GM18505 (cell line): ENCODE measurements around the gene FBXO28.
A peak's percentile ranks its signal among the peaks of the same experiment; 100 is the strongest.

ENCODE experiments used
- ATAC-seq: cut with Tn5 transposase; IDR thresholded peaks from one replicate; pipeline ENCODE4 v1.9.1; 2021; ENCODE audit not compliant: unreplicated experiment
- POLR2A ChIP-seq: IDR thresholded peaks from 4 replicates; pipeline ENCODE4 v1.6.1; 2011; ENCODE audit warnings: borderline replicate concordance; ENCODE audit not compliant: insufficient read depth, insufficient read length; ENCODE audit errors: extremely low read depth

Gene FBXO28

DNA sequence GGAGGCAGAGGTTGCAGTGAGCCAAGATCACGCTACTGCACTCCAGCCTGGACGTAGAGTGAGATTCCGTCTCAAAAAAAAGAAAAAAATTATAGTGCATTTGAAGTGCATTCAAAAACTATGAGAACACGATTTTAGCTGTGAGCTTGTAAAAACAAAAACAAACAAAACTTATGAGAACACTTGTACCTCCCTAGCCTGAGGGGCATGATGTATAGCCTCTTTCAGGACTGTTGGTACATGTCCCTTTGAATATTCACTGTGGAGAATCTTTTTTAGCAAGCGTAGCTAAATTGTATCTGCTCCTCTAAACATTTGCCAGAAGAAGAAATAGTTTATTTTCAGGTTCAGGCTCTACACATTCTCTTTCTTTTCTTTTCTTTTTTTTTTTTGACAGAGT is 59.6 kb downstream of the FBXO28 start:
- TF ChIP-seq POLR2A: no peak
- no peak for ATAC-seq

GRCh38 chr1:224175617-224176016 is 61.7 kb downstream of the FBXO28 start:
- ATAC-seq: no peak
- no peak for TF ChIP-seq POLR2A

GRCh38 chr1:224177356-224177999 is 63.6 kb downstream of the FBXO28 start:
- no peak for ATAC-seq
- no peak for TF ChIP-seq POLR2A

- no peak for ATAC-seq
- TF ChIP-seq POLR2A: no peak
Measured at GRCh38 chr1:224178894-224179293, 65.0 kb downstream of the FBXO28 start.

DNA sequence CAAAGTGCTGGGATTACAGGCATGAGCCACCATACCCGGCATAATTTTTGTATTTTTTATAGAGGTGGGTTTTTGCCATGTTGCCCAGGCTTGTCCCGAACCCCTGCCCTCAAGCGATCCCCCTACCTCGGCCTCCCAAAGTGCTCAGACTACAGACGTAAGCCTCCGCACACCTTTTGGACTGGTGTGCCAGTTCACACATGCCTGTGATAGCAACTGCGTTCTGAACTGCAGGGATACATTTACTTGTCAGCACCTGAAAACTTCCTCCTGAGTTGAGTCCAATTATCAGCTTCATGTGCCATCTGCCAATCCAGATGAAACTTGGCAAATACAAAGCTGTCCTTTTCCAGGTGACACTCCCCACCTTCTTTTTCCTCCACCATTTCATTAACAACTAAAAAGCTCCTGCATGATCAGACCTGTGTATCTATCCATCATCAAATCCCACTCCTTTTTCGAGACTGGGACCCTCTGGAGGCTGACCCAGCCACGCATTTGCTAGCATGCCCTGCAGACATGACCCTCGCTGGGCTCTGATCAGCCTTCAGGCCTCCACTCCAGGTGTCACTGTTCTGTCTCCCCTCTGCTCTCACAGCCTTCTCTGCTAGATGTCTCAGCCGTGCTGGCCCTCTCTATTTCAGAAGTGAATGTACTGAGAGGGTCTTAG is 67.0 kb downstream of the FBXO28 start:
- TF ChIP-seq POLR2A: no peak

GRCh38 chr1:224181453-224181810 is 67.5 kb downstream of the FBXO28 start:
- no peak for ATAC-seq
- no peak for TF ChIP-seq POLR2A

More for the DNA sequence above, 67.0 kb downstream of the FBXO28 start:
- no peak for ATAC-seq

GRCh38 chr1:224182057-224182865 is 68.3 kb downstream of the FBXO28 start:
- TF ChIP-seq POLR2A: no peak
- ATAC-seq: peak; percentile 44

DNA sequence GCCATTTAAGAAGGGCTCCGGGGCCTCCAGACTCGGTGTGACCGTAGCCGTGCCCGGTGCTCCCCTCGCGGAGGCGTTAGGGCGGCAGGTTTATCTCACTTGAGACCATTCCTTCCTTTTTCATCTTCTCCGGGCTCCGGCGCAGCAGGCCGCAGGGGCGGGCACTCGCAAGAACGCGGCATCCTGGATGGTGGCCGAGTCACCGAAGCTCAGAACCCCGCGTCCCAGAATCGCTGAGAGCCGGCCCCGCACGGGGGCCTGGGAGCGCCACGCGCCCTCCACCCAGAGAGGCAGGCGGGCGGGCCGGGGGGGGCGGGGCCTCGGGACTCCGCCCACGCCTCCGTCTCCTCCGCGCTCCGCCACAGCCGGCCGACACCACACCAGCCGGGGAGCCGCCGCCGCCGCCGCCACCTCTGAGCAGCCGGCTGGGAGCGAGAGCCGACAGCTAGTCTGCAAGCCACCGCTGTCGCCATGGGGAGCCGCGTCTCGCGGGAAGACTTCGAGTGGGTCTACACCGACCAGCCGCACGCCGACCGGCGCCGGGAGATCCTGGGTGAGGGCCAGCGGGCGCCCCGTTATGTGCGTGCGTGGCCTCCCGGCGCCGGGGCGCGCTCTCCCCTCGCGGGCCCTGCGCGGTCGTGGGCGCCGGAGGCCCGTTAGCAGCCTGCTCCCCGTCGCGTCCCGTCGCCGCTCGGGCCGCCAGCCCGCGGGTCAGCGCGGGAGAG is 69.1 kb downstream of the FBXO28 start, which contains the start of gene DEGS1:
DEGS1 (plus strand) TSS at position 375 of the 725 bp plus-strand sequence; CDS start at position 472, 97 bp downstream.
- ATAC-seq: peak; percentile 57
- TF ChIP-seq POLR2A: peak; percentile 75

- ATAC-seq: peak; percentile 39
- TF ChIP-seq POLR2A: no peak
Measured at GRCh38 chr1:224183591-224184312, 69.8 kb downstream of the FBXO28 start.

DNA sequence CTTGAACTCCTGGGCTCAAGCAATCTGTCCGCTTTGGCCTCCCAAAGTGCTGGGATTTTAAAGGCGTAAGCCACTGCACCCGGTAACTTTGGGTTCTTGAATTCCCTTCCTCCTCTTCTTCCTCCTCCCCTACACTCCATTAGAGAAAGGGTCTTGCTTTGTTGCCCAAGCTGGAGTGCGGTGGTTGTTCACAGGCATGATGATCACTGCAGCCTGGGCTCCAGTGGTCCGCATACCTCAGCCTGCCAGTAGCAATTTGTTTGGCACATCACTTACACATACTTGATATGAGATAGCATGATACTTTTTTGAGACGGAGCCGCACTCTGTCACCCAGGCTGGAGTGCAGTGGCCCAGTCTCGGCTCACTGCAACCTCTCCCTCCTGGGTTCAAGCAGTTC is 71.3 kb downstream of the FBXO28 start:
- no peak for ATAC-seq
- TF ChIP-seq POLR2A: no peak

- ATAC-seq: no peak
- no peak for TF ChIP-seq POLR2A
Measured at GRCh38 chr1:224188286-224188685, 74.4 kb downstream of the FBXO28 start.

DNA sequence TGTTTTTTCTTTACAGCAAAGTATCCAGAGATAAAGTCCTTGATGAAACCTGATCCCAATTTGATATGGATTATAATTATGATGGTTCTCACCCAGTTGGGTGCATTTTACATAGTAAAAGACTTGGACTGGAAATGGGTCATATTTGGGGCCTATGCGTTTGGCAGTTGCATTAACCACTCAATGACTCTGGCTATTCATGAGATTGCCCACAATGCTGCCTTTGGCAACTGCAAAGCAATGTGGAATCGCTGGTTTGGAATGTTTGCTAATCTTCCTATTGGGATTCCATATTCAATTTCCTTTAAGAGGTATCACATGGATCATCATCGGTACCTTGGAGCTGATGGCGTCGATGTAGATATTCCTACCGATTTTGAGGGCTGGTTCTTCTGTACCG is 75.7 kb downstream of the FBXO28 start:
- no peak for TF ChIP-seq POLR2A
- ATAC-seq: no peak
